Measurements from ENCODE around the gene DPYSL3.

DNA sequence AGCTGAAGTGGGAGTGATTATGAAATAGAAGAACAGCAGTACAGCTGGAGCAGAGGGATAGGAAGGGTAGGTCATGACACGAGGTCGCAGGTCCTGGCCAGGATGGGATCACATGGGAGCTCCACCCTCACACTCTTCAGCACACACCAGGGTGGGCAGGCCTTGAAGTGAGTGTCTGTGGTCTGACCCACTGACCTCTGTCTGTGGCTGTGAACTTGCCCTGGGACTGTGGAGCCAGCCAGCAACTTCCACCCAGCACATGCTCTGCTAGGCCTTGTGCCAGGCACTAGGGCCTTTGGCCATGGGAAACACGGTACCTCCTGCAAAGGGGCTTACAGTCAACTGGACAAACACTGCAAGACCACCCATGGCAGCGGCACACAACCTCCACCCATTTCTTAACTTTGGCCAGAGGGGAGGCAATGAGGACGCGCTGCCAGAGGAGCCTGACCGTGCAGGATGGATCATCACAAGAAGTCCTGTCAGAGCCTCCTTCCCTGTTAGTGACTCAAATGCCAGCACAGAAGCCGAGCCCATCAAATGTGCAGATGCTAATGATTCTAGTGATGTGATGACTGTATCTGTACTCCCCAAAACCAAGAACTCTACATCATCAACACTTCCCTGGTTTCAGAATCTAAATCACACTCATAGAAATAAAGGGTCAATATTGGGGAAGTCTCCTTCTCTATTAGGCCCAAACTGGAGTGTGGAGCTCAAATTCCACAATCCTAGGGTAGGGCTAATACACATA lies 113.6 kb downstream of the DPYSL3 start:
- TF ChIP-seq, protein P1, sequence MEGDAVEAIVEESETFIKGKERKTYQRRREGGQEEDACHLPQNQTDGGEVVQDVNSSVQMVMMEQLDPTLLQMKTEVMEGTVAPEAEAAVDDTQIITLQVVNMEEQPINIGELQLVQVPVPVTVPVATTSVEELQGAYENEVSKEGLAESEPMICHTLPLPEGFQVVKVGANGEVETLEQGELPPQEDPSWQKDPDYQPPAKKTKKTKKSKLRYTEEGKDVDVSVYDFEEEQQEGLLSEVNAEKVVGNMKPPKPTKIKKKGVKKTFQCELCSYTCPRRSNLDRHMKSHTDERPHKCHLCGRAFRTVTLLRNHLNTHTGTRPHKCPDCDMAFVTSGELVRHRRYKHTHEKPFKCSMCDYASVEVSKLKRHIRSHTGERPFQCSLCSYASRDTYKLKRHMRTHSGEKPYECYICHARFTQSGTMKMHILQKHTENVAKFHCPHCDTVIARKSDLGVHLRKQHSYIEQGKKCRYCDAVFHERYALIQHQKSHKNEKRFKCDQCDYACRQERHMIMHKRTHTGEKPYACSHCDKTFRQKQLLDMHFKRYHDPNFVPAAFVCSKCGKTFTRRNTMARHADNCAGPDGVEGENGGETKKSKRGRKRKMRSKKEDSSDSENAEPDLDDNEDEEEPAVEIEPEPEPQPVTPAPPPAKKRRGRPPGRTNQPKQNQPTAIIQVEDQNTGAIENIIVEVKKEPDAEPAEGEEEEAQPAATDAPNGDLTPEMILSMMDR (conservative IDR thresholded peaks at IDR 0.05; ENCODE audit: low read depth, low read length) = no peak
- no peak for TF ChIP-seq EZH2 (IDR thresholded peaks at IDR 0.05; ENCODE audit: borderline replicate concordance, low read depth, low read length, poor library complexity, severe bottlenecking)
